Measurements from ENCODE around the gene YBEY. TPM values are rescaled to one million over a fixed set of nuclear protein-coding genes. Genes with fewer than 3 reads are reported as not detected.
A peak's percentile ranks its signal among the peaks of the same experiment; 100 is the strongest.

The YBEY gene
- total and polyA plus RNA-seq, 2 of the 8 experiments (the other 6 are each of a cell fraction or from before 2014, with no cell fraction given), result 26.9 to 31.9 TPM

DNA sequence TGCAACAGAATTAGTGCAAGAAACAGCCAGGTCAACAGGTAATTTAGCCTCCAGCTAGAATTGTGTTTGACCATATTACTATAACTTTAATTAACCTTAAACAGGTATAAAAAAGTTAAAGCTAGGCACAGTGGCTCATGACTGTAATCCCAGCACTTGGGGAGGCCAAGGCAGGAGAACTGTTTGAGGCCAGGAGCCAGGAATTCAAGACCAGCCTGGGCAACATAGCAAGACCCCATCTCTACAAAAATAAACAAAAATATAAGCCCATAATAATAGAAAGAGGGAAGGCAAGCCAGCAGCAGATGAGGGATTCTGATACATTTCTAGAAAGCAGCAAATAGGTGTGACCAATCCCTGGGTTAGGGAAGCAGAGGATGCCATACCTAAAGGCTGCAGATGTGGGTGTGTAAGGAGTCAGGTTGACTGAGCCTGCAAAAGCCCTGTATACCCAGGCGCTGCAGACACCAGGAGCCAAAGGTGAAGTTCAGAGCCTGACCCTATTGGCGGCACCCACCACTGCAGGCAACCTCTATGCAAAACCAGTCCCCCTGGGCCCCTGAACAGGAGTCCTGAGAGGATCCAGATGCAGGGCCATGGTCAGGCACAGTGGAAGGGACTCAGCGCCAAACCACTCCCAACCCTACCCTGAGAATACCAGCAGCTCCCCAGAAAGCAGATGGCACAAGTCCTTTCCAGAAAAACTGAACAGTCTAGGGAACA is 38.3 kb upstream of the YBEY start:
- Histone ChIP-seq H3K23ac (ENCODE audit: insufficient read length) (no peak overlapping the region), H2BK15ac (ENCODE audit: low read length) (no peak overlapping the region), H2AK5ac (ENCODE audit: low read depth, low read length) (no peak overlapping the region), H4K8ac (ENCODE audit: extremely low read depth, insufficient read depth, low read length) (no peak overlapping the region), H2BK5ac (ENCODE audit: low read depth, low read length) (no peak overlapping the region), H3K23me2 (ENCODE audit: low read depth, low read length) (no peaks in the 10 kb centered on the region), H4K20me1 (replicated peaks in 1 of 2; ENCODE audit: control insufficient read depth in 1 of 2, insufficient read depth in 2 of 2, low read length in 2 of 2) (peaks cover 1 to 6% of the 10 kb centered on the region in 2 experiments), H3K27ac (ENCODE audit: low read depth, low read length) (no peak overlapping the region), H3K4me2 (ENCODE audit: insufficient read depth in 1 of 2, low read depth in 2 of 2, low read length in 2 of 2) (no peak overlapping the region), H3K36me3 (ENCODE audit: control insufficient read depth in 2 of 4, insufficient read depth in 4 of 4, low read length in 3 of 4) (peaks cover 17 to 85% (median 57%) of the 10 kb centered on the region in 4 experiments), H3K4me3 (ENCODE audit: extremely low read depth in 1 of 4, insufficient read depth in 2 of 4, low read depth in 3 of 4, low read length in 4 of 4) (no peak overlapping the region), H3K14ac (ENCODE audit: insufficient read length) (no peak overlapping the region), H4K91ac (replicated peaks; ENCODE audit: insufficient read length, low read length) (no peak overlapping the region), H2AFZ (ENCODE audit: low read length) (no peak overlapping the region), H3K56ac (replicated peaks; ENCODE audit: insufficient read length, low read depth, low read length) (no peak overlapping the region), H3K4ac (replicated peaks; ENCODE audit: insufficient read length, low read depth, low read length) (no peak overlapping the region), H3K4me1 (replicated peaks in 1 of 4; ENCODE audit: control insufficient read depth in 3 of 4, insufficient read depth in 4 of 4, low read length in 3 of 4) (no peaks in the 10 kb centered on the region), H2BK20ac (ENCODE audit: low read length) (no peak overlapping the region), H3K79me1 (ENCODE audit: low read depth, low read length) (no peaks in the 10 kb centered on the region), H3K9me3 (ENCODE audit: insufficient read depth in 2 of 2, low read depth in 1 of 2, low read length in 1 of 2) (no peaks in the 10 kb centered on the region), H2BK120ac (replicated peaks; ENCODE audit: low read depth, low read length) (no peak overlapping the region), H3K9ac (replicated peaks in 1 of 4; ENCODE audit: extremely low read depth in 1 of 4, low read depth in 3 of 4, low read length in 3 of 4) (no peak overlapping the region), H4K5ac (ENCODE audit: insufficient read length, low read depth, low read length) (no peak overlapping the region), H3K79me2 (ENCODE audit: control insufficient read depth in 1 of 2, insufficient read depth in 2 of 2, low read length in 2 of 2) (no peaks in the 10 kb centered on the region), H3K27me3 (replicated peaks in 1 of 4; ENCODE audit: control insufficient read depth in 3 of 4, extremely low read depth in 1 of 4, insufficient read depth in 3 of 4, low read length in 3 of 4) (no peaks in the 10 kb centered on the region), H2BK12ac (ENCODE audit: low read depth, low read length) (no peak overlapping the region), H3K18ac (ENCODE audit: extremely low read depth, low read length) (no peak overlapping the region)
- ChIA-PET POLR2A (ENCODE audit: partially characterized antibody) (interaction anchor here (1.1 to 1.5 kb wide), 3 partner anchors 9 to 17 kb away, joined by 4 read pairs; no protein-coding TSS in a partner anchor), CTCF (ENCODE audit: partially characterized antibody) (interaction anchor here (1.6 to 3.3 kb wide), 2 partner anchors 8 to 11 kb away, joined by 3 to 13 read pairs; no protein-coding TSS in a partner anchor)
- FAIRE-seq (no peak), DNase-seq (ENCODE audit: low read depth in 1 of 2, low spot score in 2 of 2) (no peak)
- WGBS, 2 experiments (ENCODE audit: extremely low coverage in 1 of 2, insufficient coverage in 1 of 2, insufficient read length in 1 of 2, insufficient replicate concordance in 2 of 2, low coverage in 1 of 2, low lambda C conversion rate in 2 of 2, missing lambda C conversion rate in 1 of 2), result 91% methylated on average over 3 of the region's 3 CpGs; no CpG with 5 or more reads in 1 of the 2 experiments
- TF ChIP-seq YY1 (IDR thresholded peaks at IDR 0.05; ENCODE audit: low read depth, low read length), result no peak
- peak; percentile 30; the same call in 1 of the 2 replicates for TF ChIP-seq POLR2AphosphoS5 (IDR thresholded peaks at IDR 0.05; ENCODE audit: low read depth, low read length)

All from H1 (cell line).